Astrocyte (in vitro differentiated cells and primary cell): ENCODE data around the gene MYL6. TPM values are rescaled to one million over a fixed set of nuclear protein-coding genes. Genes with fewer than 3 reads are reported as not detected.
A peak's percentile ranks its signal among the peaks of the same experiment; 100 is the strongest.
"Not testable (repeated sequence)": the region's sequence is repeated elsewhere in the genome, so short reads cannot be mapped to it uniquely, and the experiment has no call there.

Experiments used
- DNase-seq: peaks from one replicate; pipeline ENCODE4 v3.0.0-alpha.2; 2010; ENCODE audit warnings: low read depth
- FAIRE-seq: peaks from 2 replicates; lab custom pipeline; 2011; peaks lifted over from hg19 to GRCh38; lab: Jason Lieb, UNC
- H2AFZ ChIP-seq: 2 replicates; pipeline ENCODE4 v1.6.0; 2012; ENCODE audit warnings: low read depth, low read length, inconsistent platforms
- H3K27ac ChIP-seq: 2 replicates; pipeline ENCODE4 v1.5.1; 2011; ENCODE audit warnings: low read depth, low read length, inconsistent platforms
- H3K27me3 ChIP-seq: 2 replicates; pipeline ENCODE4 v1.6.0; 2011; ENCODE audit warnings: low read length, inconsistent platforms; ENCODE audit not compliant: insufficient read depth
- H3K36me3 ChIP-seq: 2 replicates; pipeline ENCODE4 v1.5.1; 2011; ENCODE audit warnings: low read length, inconsistent platforms; ENCODE audit not compliant: insufficient read depth
- H3K4me1 ChIP-seq: 2 replicates; pipeline ENCODE4 v1.5.1; 2011; ENCODE audit warnings: low read length, inconsistent platforms; ENCODE audit not compliant: insufficient read depth
- H3K4me2 ChIP-seq: 2 replicates; pipeline ENCODE4 v1.6.0; 2012; ENCODE audit warnings: low read length, inconsistent platforms
- H3K4me3 ChIP-seq: 2 replicates; pipeline ENCODE4 v1.5.1; 2011; ENCODE audit warnings: low read depth, mild to moderate bottlenecking, low read length, inconsistent platforms; ENCODE audit not compliant: insufficient read depth
- H3K79me2 ChIP-seq: 2 replicates; pipeline ENCODE4 v1.6.0; 2012; ENCODE audit warnings: mild to moderate bottlenecking, low read length, inconsistent platforms; ENCODE audit not compliant: insufficient read depth
- H3K9ac ChIP-seq: 2 replicates; pipeline ENCODE4 v1.6.0; 2012; ENCODE audit warnings: mild to moderate bottlenecking, low read length, inconsistent platforms
- H3K9me3 ChIP-seq: 2 replicates; pipeline ENCODE4 v1.5.1; 2012; ENCODE audit warnings: low read depth, mild to moderate bottlenecking, low read length, inconsistent platforms; ENCODE audit not compliant: insufficient read depth
- H4K20me1 ChIP-seq: 2 replicates; pipeline ENCODE4 v1.6.0; 2012; ENCODE audit warnings: low read length, inconsistent platforms; ENCODE audit not compliant: insufficient read depth
- H3K27ac Mint-ChIP-seq: one replicate; pipeline ENCODE4 v1.8.0; 2021; ENCODE audit warnings: mild to moderate bottlenecking, mixed read lengths; ENCODE audit not compliant: unreplicated experiment
- H3K27me3 Mint-ChIP-seq: one replicate; pipeline ENCODE4 v1.8.0; 2021; ENCODE audit warnings: low read depth, mixed read lengths; ENCODE audit not compliant: unreplicated experiment
- H3K36me3 Mint-ChIP-seq: one replicate; pipeline ENCODE4 v1.8.0; 2021; ENCODE audit warnings: low read depth, mixed read lengths; ENCODE audit not compliant: unreplicated experiment
- H3K4me1 Mint-ChIP-seq: one replicate; pipeline ENCODE4 v1.8.0; 2021; ENCODE audit warnings: low read depth, mixed read lengths; ENCODE audit not compliant: unreplicated experiment
- H3K4me3 Mint-ChIP-seq: one replicate; pipeline ENCODE4 v1.8.0; 2021; ENCODE audit warnings: mild to moderate bottlenecking, moderate library complexity, mixed read lengths; ENCODE audit not compliant: unreplicated experiment
- H3K9me3 Mint-ChIP-seq: one replicate; pipeline ENCODE4 v1.8.0; 2021; ENCODE audit warnings: mild to moderate bottlenecking, mixed read lengths; ENCODE audit not compliant: unreplicated experiment
- CTCF ChIP-seq: IDR thresholded peaks from 2 replicates; pipeline ENCODE4 v1.5.1; 2011; ENCODE audit warnings: low read depth, mild to moderate bottlenecking, inconsistent platforms, low read length, moderate library complexity; ENCODE audit not compliant: insufficient read depth
- EZH2 ChIP-seq: IDR thresholded peaks from 2 replicates; pipeline ENCODE4 v1.6.1; 2012; ENCODE audit warnings: mild to moderate bottlenecking, low read length, inconsistent platforms; ENCODE audit not compliant: insufficient read depth
- total RNA-seq: library from RNA; stranded (reverse); gene quantifications from 2 replicates; pipeline ENCODE4 v1.2.1, GENCODE V29; 2021

The MYL6 gene
- total RNA-seq, 1 donor from 2014 or later: 2,685 TPM

DNA sequence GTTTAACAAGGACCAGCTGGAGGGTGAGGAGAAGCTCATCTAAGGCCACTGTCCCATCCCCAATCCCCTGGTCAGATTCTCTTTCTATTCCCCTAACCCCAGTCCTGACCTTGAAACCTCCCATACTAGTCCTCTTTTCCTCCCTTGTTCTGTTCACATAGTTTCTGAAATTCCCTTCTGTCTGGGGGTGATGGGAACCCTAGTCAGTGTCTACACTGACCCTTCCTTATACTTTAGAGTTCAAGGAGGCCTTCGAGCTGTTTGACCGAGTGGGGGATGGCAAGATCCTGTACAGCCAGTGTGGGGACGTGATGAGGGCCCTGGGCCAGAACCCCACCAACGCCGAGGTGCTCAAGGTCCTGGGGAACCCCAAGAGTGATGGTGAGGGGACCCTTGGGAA is 3.3 kb upstream of the MYL6 start:
- FAIRE-seq (no peak), DNase-seq (no peak)
- Mint-ChIP-seq H3K9me3 (no peaks in the 10 kb centered on the region), H3K27ac (peak overlapping the region; percentile 72), H3K36me3 (peaks cover 25% of the 10 kb centered on the region), H3K27me3 (no peaks in the 10 kb centered on the region), H3K4me3 (peak overlapping the region; percentile 78), H3K4me1 (peaks cover 10% of the 10 kb centered on the region)
- H3K27me3 ChIP-seq: no peaks in the 10 kb centered on the region
- no peak overlapping the region for H3K27ac ChIP-seq
- peaks cover 35% of the 10 kb centered on the region for H3K4me1 ChIP-seq
- no peak overlapping the region for H2AFZ ChIP-seq
- peaks cover 10% of the 10 kb centered on the region for H3K36me3 ChIP-seq
- peaks cover 16% of the 10 kb centered on the region for H4K20me1 ChIP-seq
- H3K79me2 ChIP-seq: peaks cover 38% of the 10 kb centered on the region
- H3K4me3 ChIP-seq: no peak overlapping the region
- H3K4me2 ChIP-seq: no peak overlapping the region
- no peaks in the 10 kb centered on the region for H3K9me3 ChIP-seq
- TF ChIP-seq EZH2: no peak
- no peak for TF ChIP-seq CTCF
- no peak overlapping the region for H3K9ac ChIP-seq

DNA sequence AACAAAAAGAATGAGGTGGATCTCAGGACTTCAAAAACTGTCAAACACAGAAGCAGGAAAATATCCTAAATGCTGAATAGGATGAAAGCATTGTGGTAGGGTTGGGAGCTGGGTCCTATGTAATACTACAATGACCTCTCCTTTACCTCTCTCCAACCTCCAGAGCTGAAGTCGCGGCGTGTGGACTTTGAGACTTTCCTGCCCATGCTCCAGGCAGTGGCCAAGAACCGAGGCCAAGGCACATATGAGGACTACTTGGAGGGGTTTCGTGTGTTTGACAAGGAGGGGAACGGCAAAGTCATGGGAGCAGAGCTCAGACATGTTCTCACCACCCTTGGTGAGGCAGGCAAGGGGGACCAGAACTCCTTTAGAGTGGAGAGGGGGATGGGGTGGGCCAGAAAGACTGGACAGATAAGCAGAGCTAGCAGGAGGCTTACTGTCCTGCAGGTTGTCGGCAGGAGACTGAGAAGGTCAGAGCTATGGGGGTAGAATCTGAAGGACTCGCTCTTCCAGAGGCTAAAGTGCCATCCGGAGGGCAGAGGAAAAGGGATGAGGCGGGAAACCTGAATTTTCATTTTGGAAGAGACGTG is 2.8 kb upstream of the MYL6 start:
- Histone ChIP-seq H3K4me3 (no peak overlapping the region), H4K20me1 (peaks cover 22% of the 10 kb centered on the region), H3K4me2 (no peak overlapping the region), H3K4me1 (peaks cover 39% of the 10 kb centered on the region), H3K79me2 (peaks cover 43% of the 10 kb centered on the region), H3K27me3 (no peaks in the 10 kb centered on the region), H2AFZ (no peak overlapping the region), H3K9me3 (no peaks in the 10 kb centered on the region), H3K27ac (no peak overlapping the region), H3K9ac (no peak overlapping the region), H3K36me3 (peaks cover 15% of the 10 kb centered on the region)
- no peak for FAIRE-seq
- Mint-ChIP-seq H3K4me3 (peak overlapping the region; percentile 78), H3K27me3 (no peaks in the 10 kb centered on the region), H3K4me1 (peaks cover 10% of the 10 kb centered on the region), H3K27ac (peak overlapping the region; percentile 72), H3K9me3 (no peaks in the 10 kb centered on the region), H3K36me3 (peaks cover 30% of the 10 kb centered on the region)
- TF ChIP-seq CTCF (no peak), EZH2 (no peak)
- no peak for DNase-seq

GRCh38 chr12:56156464-56157200 is 1.5 kb upstream of the MYL6 start:
- Histone ChIP-seq H4K20me1 (peaks cover 34% of the 10 kb centered on the region), H3K27ac (peak overlapping the region; percentile 73)

More at GRCh38 chr12:56156464-56157200, 1.5 kb upstream of the MYL6 start:
- H3K9me3 Mint-ChIP-seq, H3K27me3 Mint-ChIP-seq, H3K27me3 ChIP-seq, DNase-seq, H3K9me3 ChIP-seq, FAIRE-seq: not testable (repeated sequence)
- Histone ChIP-seq H2AFZ (peak overlapping the region; percentile 43), H3K79me2 (peaks cover 56% of the 10 kb centered on the region), H3K9ac (peak overlapping the region; percentile 81), H3K4me2 (peak overlapping the region; percentile 99), H3K36me3 (peaks cover 28% of the 10 kb centered on the region), H3K4me1 (peaks cover 41% of the 10 kb centered on the region), H3K4me3 (peak overlapping the region; percentile 64)
- peaks cover 38% of the 10 kb centered on the region for H3K36me3 Mint-ChIP-seq
- H3K4me1 Mint-ChIP-seq: peaks cover 14% of the 10 kb centered on the region
- H3K4me3 Mint-ChIP-seq: peak overlapping the region; percentile 91
- H3K27ac Mint-ChIP-seq: peak overlapping the region; percentile 96
